IPS-15b (cell line): ENCODE results near the gene SLAIN2.

Experiments
- H3K27me3 ChIP-seq: one replicate; pipeline ENCODE4 v1.6.1; 2013; ENCODE audit warnings: low read length; ENCODE audit not compliant: control insufficient read depth, insufficient read depth
- H3K36me3 ChIP-seq: one replicate; pipeline ENCODE4 v1.6.1; 2013; ENCODE audit warnings: low read length; ENCODE audit not compliant: control insufficient read depth, insufficient read depth
- H3K4me1 ChIP-seq: one replicate; pipeline ENCODE4 v1.6.1; 2013; ENCODE audit warnings: mild to moderate bottlenecking, low read length; ENCODE audit not compliant: control insufficient read depth, insufficient read depth
- H3K4me3 ChIP-seq: one replicate; pipeline ENCODE4 v1.5.1; 2013; ENCODE audit warnings: low read depth, low read length
- H3K9ac ChIP-seq: one replicate; pipeline ENCODE4 v1.6.1; 2013; ENCODE audit warnings: low read depth, mild to moderate bottlenecking, low read length
- H3K9me3 ChIP-seq: one replicate; pipeline ENCODE4 v1.6.1; 2013; ENCODE audit warnings: mild to moderate bottlenecking, low read length; ENCODE audit not compliant: control insufficient read depth, insufficient read depth

Gene SLAIN2

DNA sequence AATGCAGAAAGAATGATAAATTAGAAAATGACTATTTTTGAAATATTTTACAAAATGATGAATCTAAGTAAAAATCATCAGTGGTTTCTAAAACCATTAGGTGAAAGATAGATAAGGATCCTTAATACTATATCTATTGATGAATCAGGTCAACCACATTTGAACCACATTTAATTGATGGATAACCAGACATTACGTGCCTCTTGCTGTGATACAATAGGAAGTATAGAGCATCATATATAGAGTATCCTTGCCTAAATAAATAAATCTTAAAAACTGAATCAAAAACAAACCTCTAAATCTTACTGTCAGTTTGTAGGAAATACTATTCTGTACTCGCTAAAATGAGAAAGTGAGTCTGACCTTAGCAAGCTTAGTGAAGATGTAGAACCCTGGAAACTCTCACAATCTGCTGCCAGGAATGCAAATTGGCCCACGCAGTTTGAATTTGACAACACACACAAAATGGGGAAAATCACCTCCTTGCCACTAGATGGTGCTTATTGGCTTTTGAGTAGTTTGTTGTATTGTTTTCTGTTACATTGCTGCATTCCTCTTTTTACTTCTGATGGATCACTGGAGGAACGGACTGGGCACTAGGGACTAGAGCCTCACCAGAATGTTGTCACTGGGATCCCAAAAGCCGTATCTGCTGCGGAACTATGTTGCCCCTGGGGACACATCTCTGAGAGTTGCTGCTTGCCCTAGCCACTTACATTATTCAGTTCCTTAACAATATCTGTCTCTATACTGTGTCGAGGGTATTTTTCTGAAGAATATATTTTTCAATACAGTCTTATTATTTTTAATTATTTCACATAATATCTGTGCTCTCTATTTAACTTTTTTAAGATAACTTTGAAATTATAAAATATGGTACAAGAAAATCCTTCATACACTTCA, 25.4 kb upstream of the SLAIN2 start:
- Histone ChIP-seq H3K4me1 (no peaks in the 10 kb centered on the region), H3K9ac (no peak overlapping the region), H3K36me3 (no peaks in the 10 kb centered on the region), H3K9me3 (no peaks in the 10 kb centered on the region), H3K4me3 (no peak overlapping the region), H3K27me3 (no peaks in the 10 kb centered on the region)

DNA sequence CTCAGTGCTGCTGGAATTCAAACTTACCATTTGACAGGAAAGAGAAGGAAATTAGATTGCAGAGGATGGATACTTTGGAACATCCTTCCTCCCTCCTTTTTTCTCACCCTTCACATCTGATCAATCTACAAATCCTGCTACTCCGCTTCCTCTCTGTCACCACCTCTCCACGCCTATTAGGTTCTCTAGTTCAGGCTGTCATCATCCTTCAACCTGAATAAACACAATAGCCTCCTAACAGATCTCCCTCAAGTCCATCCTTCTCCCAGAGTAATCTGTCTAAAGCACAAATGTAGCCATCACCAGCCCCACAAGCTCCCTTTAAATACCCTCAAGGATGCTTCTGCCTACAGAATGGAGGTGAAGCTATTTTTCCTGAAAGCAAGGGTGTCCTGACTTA, 20.0 kb upstream of the SLAIN2 start:
- Histone ChIP-seq H3K9me3 (no peaks in the 10 kb centered on the region), H3K27me3 (no peaks in the 10 kb centered on the region), H3K4me3 (no peak overlapping the region), H3K36me3 (no peaks in the 10 kb centered on the region), H3K4me1 (no peaks in the 10 kb centered on the region), H3K9ac (no peak overlapping the region)

DNA sequence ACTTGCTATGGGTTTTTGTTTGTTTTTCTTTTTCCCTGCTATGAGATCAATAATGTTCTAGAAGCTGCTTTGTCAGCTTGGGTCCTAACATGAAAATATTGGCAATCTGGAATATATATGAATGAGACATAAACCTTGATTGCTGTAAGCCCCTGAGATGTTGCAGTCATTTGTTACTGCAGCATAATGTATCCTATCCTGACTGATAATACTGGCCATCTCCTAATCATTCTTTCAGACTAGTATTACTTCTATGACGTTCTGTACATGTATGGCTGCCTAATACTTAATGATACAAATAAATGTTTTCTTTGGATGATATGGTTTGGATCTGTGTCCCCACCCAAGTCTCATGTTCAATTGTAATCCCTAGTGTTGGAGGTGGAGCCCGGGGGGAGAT, 19.3 kb upstream of the SLAIN2 start:
- Histone ChIP-seq H3K4me1 (no peaks in the 10 kb centered on the region), H3K36me3 (no peaks in the 10 kb centered on the region), H3K4me3 (no peak overlapping the region), H3K9ac (no peak overlapping the region), H3K27me3 (no peaks in the 10 kb centered on the region), H3K9me3 (no peaks in the 10 kb centered on the region)

DNA sequence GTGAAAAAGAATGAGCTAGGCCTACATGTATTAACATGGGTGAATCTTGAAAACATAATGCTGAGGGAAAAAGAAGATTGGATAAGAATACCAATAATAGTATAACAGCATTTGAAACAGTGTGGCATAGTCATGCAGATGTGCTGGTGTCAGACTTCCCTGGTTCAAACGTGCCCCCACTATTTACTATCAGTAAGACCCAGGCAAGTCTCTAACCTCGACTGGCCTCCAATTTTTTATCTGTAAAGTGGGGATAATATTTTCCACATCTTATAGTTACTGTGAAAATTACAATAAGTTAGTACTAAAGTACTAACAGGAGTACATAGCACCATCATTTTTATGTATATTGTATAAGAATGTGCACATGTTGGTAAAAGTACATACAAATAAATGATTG, 17.0 kb upstream of the SLAIN2 start:
- no peaks in the 10 kb centered on the region for H3K36me3 ChIP-seq
- H3K27me3 ChIP-seq = no peaks in the 10 kb centered on the region
- no peak overlapping the region for H3K4me3 ChIP-seq
- no peaks in the 10 kb centered on the region for H3K9me3 ChIP-seq
- H3K4me1 ChIP-seq = no peaks in the 10 kb centered on the region
- no peak overlapping the region for H3K9ac ChIP-seq

DNA sequence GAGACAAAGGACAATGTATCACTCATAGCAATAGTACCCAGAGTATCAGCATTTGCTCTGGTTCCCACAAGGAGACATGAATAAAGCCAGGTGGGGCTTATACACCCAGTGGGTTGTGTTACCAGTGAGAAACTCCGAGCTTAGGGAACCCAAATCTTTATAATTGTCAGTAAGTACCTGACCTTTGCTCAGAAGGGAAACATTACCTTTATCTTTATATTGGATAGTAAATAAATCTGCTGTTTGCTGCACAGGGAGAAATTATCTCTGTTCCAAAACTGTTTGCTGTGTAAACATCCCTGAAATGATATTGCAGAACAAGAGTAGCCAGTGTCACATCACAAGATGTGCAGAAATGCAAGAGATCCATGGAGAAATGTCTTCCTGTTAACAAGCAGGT, 12.1 kb upstream of the SLAIN2 start:
- H3K4me1 ChIP-seq = no peaks in the 10 kb centered on the region
- no peaks in the 10 kb centered on the region for H3K36me3 ChIP-seq
- no peak overlapping the region for H3K4me3 ChIP-seq
- no peaks in the 10 kb centered on the region for H3K27me3 ChIP-seq
- H3K9ac ChIP-seq = no peak overlapping the region
- H3K9me3 ChIP-seq = no peaks in the 10 kb centered on the region

DNA sequence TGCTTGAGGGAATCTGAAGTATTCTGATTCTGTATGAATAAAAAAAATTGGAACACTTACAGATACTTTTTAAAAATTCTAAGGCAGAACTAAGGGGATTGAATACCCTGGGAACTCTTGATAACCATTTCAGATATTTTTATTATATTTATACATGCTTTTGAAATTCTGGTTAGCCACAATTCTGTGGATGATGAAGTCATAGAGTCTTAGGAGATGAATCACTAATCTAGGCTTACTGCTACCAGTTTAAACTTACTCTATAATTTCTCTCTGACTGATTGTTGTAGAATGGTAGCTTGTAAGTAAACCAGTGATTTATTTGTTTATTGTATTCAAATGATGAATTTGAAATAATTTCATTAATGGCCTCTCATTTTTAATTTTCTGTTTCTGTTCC, 11.4 kb upstream of the SLAIN2 start:
- Histone ChIP-seq H3K9ac (no peak overlapping the region), H3K36me3 (no peaks in the 10 kb centered on the region), H3K4me3 (no peak overlapping the region), H3K4me1 (no peaks in the 10 kb centered on the region), H3K27me3 (no peaks in the 10 kb centered on the region), H3K9me3 (no peaks in the 10 kb centered on the region)

DNA sequence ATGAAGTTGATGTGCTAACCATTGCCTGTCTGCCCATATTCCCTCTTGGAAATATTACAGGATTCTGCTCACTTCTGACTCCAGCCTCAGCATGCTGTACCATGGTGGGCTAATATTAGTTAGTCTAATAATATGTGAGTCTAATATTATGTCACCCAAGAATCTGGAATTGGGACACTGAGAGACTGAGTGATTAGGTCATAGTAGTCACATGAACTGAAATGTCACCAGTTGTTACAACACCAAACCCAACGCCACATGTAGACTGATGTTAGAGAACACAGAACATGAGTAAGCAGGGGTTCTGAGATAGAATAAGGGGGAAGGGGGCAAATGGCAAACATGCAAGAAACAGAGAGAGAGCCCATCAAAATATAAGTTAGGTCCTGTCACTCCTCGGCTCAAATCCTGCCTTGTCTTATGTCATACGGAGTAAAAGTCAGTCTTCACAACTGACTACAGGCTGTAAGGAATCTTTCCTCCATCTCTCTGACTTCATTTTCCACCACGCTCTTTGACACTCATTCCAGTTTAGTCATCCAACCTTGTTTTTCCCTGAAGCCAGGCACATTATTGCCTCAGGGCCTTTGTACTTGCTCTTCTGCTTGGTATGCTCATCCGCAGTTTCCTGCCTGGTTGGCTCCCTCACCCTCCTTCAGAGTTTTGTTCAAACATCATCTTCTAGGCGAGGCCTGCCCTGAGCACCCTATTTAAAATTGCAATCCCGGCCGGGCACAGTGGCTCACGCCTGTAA, 9.6 kb upstream of the SLAIN2 start:
- no peak overlapping the region for H3K9ac ChIP-seq
- no peaks in the 10 kb centered on the region for H3K9me3 ChIP-seq
- H3K27me3 ChIP-seq = no peaks in the 10 kb centered on the region
- no peaks in the 10 kb centered on the region for H3K36me3 ChIP-seq
- no peaks in the 10 kb centered on the region for H3K4me1 ChIP-seq
- H3K4me3 ChIP-seq = no peak overlapping the region

DNA sequence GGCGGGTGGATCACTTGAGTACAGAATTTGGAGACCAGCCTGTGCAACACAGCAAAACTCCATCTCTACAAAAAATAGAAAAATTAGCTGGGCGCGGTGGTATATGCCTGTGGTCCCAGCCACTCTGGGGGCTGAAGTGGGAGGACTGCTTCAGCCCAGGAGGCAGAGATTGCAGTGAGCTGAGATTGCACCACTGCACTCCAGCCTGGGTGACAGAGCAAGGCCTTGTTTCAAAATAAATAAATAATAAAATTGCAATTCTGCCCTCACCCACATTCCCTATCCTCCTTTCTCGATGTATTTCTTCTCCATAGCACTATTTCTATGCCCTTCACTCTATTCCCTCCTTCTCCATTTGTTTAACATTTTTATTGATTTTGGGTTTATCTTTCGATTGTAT, 8.7 kb upstream of the SLAIN2 start:
- Histone ChIP-seq H3K36me3 (no peaks in the 10 kb centered on the region), H3K9ac (no peak overlapping the region), H3K4me3 (no peak overlapping the region), H3K27me3 (no peaks in the 10 kb centered on the region), H3K4me1 (no peaks in the 10 kb centered on the region), H3K9me3 (no peaks in the 10 kb centered on the region)

DNA sequence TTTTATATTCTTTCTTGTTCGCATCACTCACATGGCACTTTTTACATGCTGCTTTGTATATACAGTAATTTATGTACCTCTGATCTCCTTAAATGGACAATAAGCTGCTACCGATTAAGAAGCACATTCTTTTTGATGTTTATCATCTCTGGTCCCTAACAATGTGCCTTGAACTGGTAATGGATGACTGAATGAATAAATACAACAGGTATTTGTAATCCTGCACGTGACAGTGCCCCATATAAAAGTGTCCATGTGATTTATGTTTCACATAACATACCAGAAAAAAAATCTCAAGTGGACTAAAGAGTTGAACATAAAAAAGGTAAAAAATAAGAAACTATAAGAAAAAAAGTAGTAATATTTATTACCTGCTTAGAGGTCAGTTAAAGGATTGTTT, 7.7 kb upstream of the SLAIN2 start:
- no peak overlapping the region for H3K9ac ChIP-seq
- H3K36me3 ChIP-seq = no peaks in the 10 kb centered on the region
- H3K27me3 ChIP-seq = no peaks in the 10 kb centered on the region
- H3K4me1 ChIP-seq = no peaks in the 10 kb centered on the region
- no peak overlapping the region for H3K4me3 ChIP-seq
- no peaks in the 10 kb centered on the region for H3K9me3 ChIP-seq

DNA sequence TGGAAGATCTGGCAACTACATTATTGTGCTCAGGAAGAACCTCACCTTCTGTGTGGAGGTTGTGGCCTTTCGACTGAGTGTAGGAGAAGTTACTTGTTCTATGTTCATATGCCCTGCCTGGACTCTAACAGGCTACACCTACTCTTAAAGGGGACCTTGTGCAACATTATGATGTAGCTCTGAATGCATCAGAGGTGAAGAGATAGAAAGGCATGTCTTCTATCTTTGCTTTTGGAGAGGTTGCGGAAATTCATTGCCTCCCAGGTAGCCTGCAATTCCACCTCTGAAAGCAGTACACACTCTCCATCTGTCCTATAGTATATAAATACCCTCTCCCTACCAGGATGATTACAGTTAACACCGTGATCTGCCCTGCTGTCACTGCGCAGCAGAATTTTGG, 7.1 kb upstream of the SLAIN2 start:
- H3K4me1 ChIP-seq = no peaks in the 10 kb centered on the region
- no peaks in the 10 kb centered on the region for H3K27me3 ChIP-seq
- H3K9ac ChIP-seq = no peak overlapping the region
- no peaks in the 10 kb centered on the region for H3K9me3 ChIP-seq
- H3K36me3 ChIP-seq = no peaks in the 10 kb centered on the region
- H3K4me3 ChIP-seq = no peak overlapping the region

DNA sequence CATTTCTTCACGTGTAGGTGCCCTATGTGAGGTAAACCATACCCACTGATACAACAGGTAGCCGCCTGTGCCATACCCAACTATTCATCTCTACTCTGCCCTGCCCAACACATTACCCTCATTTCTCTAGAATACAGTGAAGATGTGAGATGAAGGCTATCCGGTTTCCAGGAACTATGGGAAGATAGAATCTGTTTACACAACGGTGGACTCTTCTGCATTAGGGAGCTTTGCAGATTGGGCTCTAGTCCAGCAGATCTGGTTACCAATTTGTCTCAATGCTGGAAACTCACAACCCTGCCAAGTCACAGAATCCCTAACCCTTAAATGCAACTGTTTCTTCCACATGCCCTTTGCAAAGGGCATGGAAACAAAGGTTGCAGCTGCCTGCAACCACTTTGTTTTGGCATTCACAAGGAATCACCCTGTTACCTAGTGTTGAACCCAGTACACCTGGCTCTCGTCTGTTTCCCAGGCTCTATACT, 6.4 kb upstream of the SLAIN2 start:
- no peak overlapping the region for H3K4me3 ChIP-seq
- H3K36me3 ChIP-seq = no peaks in the 10 kb centered on the region
- no peaks in the 10 kb centered on the region for H3K9me3 ChIP-seq
- no peaks in the 10 kb centered on the region for H3K27me3 ChIP-seq
- H3K9ac ChIP-seq = no peak overlapping the region
- H3K4me1 ChIP-seq = peaks cover 4% of the 10 kb centered on the region
